Hepatocyte (in vitro differentiated cells): Measurements from ENCODE around the gene USHBP1. TPM values are rescaled to one million over a fixed set of nuclear protein-coding genes. Genes with fewer than 3 reads are reported as not detected.

Source experiments
- DNase-seq: peaks from one replicate; pipeline ENCODE4 v3.0.0-alpha.2; 2016; ENCODE audit warnings: low spot score
- H2AFZ ChIP-seq: fragments of 200-600 bp; sonication (generic); 2 replicates; pipeline ENCODE4 v1.6.0; 2016; ENCODE audit warnings: antibody characterized with exemption, mild to moderate bottlenecking
- H3K27ac ChIP-seq: fragments of 200-600 bp; sonication (generic); 2 replicates; pipeline ENCODE4 v1.5.1; 2016; ENCODE audit warnings: mild to moderate bottlenecking
- H3K27me3 ChIP-seq: fragments of 200-600 bp; sonication (generic); 2 replicates; pipeline ENCODE4 v1.6.1; 2016
- H3K36me3 ChIP-seq: fragments of 200-600 bp; sonication (generic); replicated peaks from 2 replicates; pipeline ENCODE4 v1.5.1; 2016; ENCODE audit warnings: low read depth; ENCODE audit not compliant: insufficient read depth
- H3K4me1 ChIP-seq: fragments of 200-600 bp; sonication (generic); 2 replicates; pipeline ENCODE4 v1.5.1; 2016; ENCODE audit warnings: mild to moderate bottlenecking, moderate library complexity; ENCODE audit not compliant: insufficient read depth
- H3K4me2 ChIP-seq: fragments of 200-600 bp; sonication (generic); 2 replicates; pipeline ENCODE4 v1.6.0; 2016
- H3K4me3 ChIP-seq: fragments of 200-600 bp; sonication (generic); 2 replicates; pipeline ENCODE4 v1.5.1; 2016; ENCODE audit warnings: mild to moderate bottlenecking
- H3K79me2 ChIP-seq: fragments of 200-600 bp; sonication (generic); 2 replicates; pipeline ENCODE4 v1.6.0; 2017; ENCODE audit warnings: mild to moderate bottlenecking
- H3K9me2 ChIP-seq: fragments of 200-600 bp; sonication (generic); replicated peaks from 2 replicates; pipeline ENCODE4 v1.6.0; 2017; ENCODE audit warnings: mild to moderate bottlenecking; ENCODE audit not compliant: insufficient read depth
- H3K9me3 ChIP-seq: fragments of 200-600 bp; sonication (generic); 2 replicates; pipeline ENCODE4 v1.5.1; 2016; ENCODE audit warnings: low read depth, mild to moderate bottlenecking
- H4K20me1 ChIP-seq: fragments of 200-600 bp; sonication (generic); 2 replicates; pipeline ENCODE4 v1.6.0; 2016; ENCODE audit warnings: mild to moderate bottlenecking; ENCODE audit not compliant: insufficient read depth, poor library complexity, severe bottlenecking
- CTCF ChIP-seq: fragments of 200-600 bp; sonication (generic); IDR thresholded peaks from 2 replicates; pipeline ENCODE4 v1.5.1; 2016; ENCODE audit warnings: antibody characterized with exemption, mild to moderate bottlenecking; ENCODE audit not compliant: poor library complexity
- EZH2 ChIP-seq: fragments of 200-600 bp; sonication (generic); IDR thresholded peaks from 2 replicates; pipeline ENCODE4 v1.6.1; 2016; ENCODE audit warnings: antibody characterized with exemption, mild to moderate bottlenecking, borderline replicate concordance
- EZH2phosphoT487 ChIP-seq: fragments of 200-600 bp; sonication (generic); IDR thresholded peaks from one replicate; pipeline ENCODE4 v1.6.1; 2018; ENCODE audit warnings: antibody characterized with exemption, mild to moderate bottlenecking, low read depth, moderate library complexity; ENCODE audit not compliant: unreplicated experiment, severe bottlenecking
- WGBS: methylation state at CpG from one replicate; pipeline ENCODE4 v1.1.6; 2016; ENCODE audit warnings: low lambda C conversion rate; ENCODE audit errors: missing lambda C conversion rate; 5-methylcytosine and 5-hydroxymethylcytosine counted together
- polyA plus RNA-seq: library from polyadenylated mRNA; unstranded; fragments of >200 nt; fragmentation: Nextera tagmentation; extraction: Ambion mirVana; gene quantifications from 2 replicates; pipeline ENCODE4 v1.2.1, GENCODE V29; 2016
- total RNA-seq: library from RNA; depleted of rRNA; stranded (reverse); fragments of >200 nt; gene quantifications from 2 replicates; pipeline ENCODE4 v1.2.3, GENCODE V29; 2014

The USHBP1 gene
- total and polyA plus RNA-seq, 2 experiments from 2014 or later: 0.98 TPM; not detected in 1

GRCh38 chr19:17234911-17235299 lies 29.6 kb downstream of the USHBP1 start:
- Histone ChIP-seq H2AFZ (no peak overlapping the region), H3K4me2 (peak overlapping the region; percentile 89), H3K36me3 (no peaks in the 10 kb centered on the region), H3K9me2 (no peaks in the 10 kb centered on the region), H3K4me3 (no peak overlapping the region), H3K27me3 (no peaks in the 10 kb centered on the region), H3K27ac (peak overlapping the region; percentile 53), H4K20me1 (peaks cover 27% of the 10 kb centered on the region), H3K4me1 (peaks cover 29% of the 10 kb centered on the region), H3K79me2 (peaks cover 61% of the 10 kb centered on the region), H3K9me3 (no peaks in the 10 kb centered on the region)
- no peak for TF ChIP-seq EZH2
- TF ChIP-seq EZH2phosphoT487: no peak
- no peak for TF ChIP-seq CTCF
- DNase-seq: no peak
- 54% methylated on average over 11 of the region's 11 CpGs for WGBS

GRCh38 chr19:17232258-17232657 lies 32.3 kb downstream of the USHBP1 start:
- Histone ChIP-seq H3K27ac (no peak overlapping the region), H2AFZ (no peak overlapping the region), H3K4me3 (no peak overlapping the region), H4K20me1 (peaks cover 27% of the 10 kb centered on the region), H3K79me2 (peaks cover 37% of the 10 kb centered on the region), H3K9me2 (no peaks in the 10 kb centered on the region), H3K27me3 (no peaks in the 10 kb centered on the region), H3K9me3 (no peaks in the 10 kb centered on the region), H3K4me1 (peaks cover 27% of the 10 kb centered on the region), H3K36me3 (no peaks in the 10 kb centered on the region), H3K4me2 (no peak overlapping the region)
- DNase-seq: no peak
- TF ChIP-seq EZH2 (no peak), EZH2phosphoT487 (no peak), CTCF (no peak)
- 97% methylated on average over 24 of the region's 25 CpGs for whole genome bisulfite sequencing

- H3K4me1 ChIP-seq: peaks cover 12% of the 10 kb centered on the region
- no peak overlapping the region for H2AFZ ChIP-seq
- no peaks in the 10 kb centered on the region for H3K9me2 ChIP-seq
- H4K20me1 ChIP-seq: peaks cover 14% of the 10 kb centered on the region
- H3K79me2 ChIP-seq: peaks cover 30% of the 10 kb centered on the region
- no peak overlapping the region for H3K4me2 ChIP-seq
- DNase-seq: peak; percentile 7
- no peak overlapping the region for H3K27ac ChIP-seq
- H3K4me3 ChIP-seq: no peak overlapping the region
- H3K27me3 ChIP-seq: no peaks in the 10 kb centered on the region
- WGBS: 97% methylated on average over 3 of the region's 3 CpGs
- no peaks in the 10 kb centered on the region for H3K36me3 ChIP-seq
- no peaks in the 10 kb centered on the region for H3K9me3 ChIP-seq
- TF ChIP-seq EZH2phosphoT487: no peak
- no peak for TF ChIP-seq CTCF
- TF ChIP-seq EZH2: no peak
These were observed 34.7 kb downstream of the USHBP1 start for GRCh38 chr19:17229890-17230289.
